HFFc6 (cell line): ENCODE data around the gene USP2. TPM values are rescaled to one million over a fixed set of nuclear protein-coding genes. Genes with fewer than 3 reads are reported as not detected.

Source experiments
- DNase-seq: peaks from one replicate; pipeline ENCODE4 v3.0.0-alpha.2; 2018
- H3K27ac Mint-ChIP-seq: 2 replicates; pipeline ENCODE4 v1.8.0; 2020; ENCODE audit warnings: mild to moderate bottlenecking, mixed read lengths
- H3K27me3 Mint-ChIP-seq: 2 replicates; pipeline ENCODE4 v1.8.0; 2021; ENCODE audit warnings: mild to moderate bottlenecking, moderate library complexity, mixed read lengths; ENCODE audit not compliant: insufficient read depth
- H3K36me3 Mint-ChIP-seq: 2 replicates; pipeline ENCODE4 v1.8.0; 2021; ENCODE audit warnings: low read depth, mixed read lengths
- H3K4me1 Mint-ChIP-seq: 2 replicates; pipeline ENCODE4 v1.8.0; 2020; ENCODE audit warnings: low read depth, mixed read lengths
- H3K4me3 Mint-ChIP-seq: 2 replicates; pipeline ENCODE4 v1.8.0; 2020; ENCODE audit warnings: mild to moderate bottlenecking, moderate library complexity, mixed read lengths
- H3K9me3 Mint-ChIP-seq: 2 replicates; pipeline ENCODE4 v1.8.0; 2020; ENCODE audit warnings: mild to moderate bottlenecking, mixed read lengths
- total RNA-seq, 6 experiments: library from RNA; stranded (reverse); fragmentation: NEBNext Ultra II Directional; extraction: Animal tissue kit (Norgen Biotek cat#: 25700); gene quantifications; 2 replicates in 1 of 6; 3 replicates in 5 of 6; pipeline ENCODE4 v1.2.3, GENCODE V29; 2021
- TF ChIP-seq, protein P1 (sequence below): fragments of 200-600 bp; sonication (generic); IDR thresholded peaks from 2 replicates; pipeline ENCODE4 v1.5.0; 2021; ENCODE audit warnings: antibody characterized with exemption, mild to moderate bottlenecking

Gene USP2
- total RNA-seq, 6 experiments from 2014 or later: 0.32 to 0.71 (median 0.49) TPM

DNA sequence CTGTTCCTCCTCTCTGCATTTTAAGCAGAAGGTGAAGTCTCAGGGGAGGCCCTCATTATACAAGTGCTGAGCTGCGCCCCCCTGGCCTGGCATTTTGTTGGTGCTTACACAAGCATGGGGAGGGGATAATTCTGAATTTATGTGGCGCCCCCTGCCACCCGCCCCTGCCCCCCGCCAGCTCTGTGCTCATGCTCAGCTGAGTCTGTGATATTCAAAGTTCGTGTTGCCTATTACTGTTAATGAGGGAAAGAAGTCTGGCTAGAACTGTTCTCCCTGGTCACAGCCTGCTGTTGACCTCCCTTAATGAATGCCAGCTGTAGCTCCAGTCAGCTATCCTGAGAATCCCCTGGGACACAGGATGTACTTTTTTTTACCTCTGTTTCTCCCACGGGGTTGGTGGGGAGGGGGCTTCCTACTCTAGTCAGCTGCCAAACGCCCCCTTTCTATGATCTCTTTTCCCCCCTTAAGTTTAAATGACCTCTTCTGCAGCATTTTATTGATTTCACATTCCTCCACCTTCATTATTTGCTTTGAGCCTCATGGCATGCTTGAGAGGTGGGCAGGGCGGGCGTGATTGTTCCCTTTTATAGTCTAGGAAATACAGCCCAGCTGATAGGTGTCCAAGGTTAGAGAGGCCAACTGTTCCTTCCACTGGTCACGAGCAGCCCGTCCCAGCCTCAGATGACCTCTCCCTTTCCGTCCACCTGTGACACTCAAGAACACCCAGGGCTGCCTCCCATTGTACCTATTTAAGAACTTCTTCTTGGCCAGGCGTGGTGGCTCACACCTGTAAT is 12.2 kb downstream of the USP2 start:
- no peak for DNase-seq
- peaks cover 27% of the 10 kb centered on the region for H3K4me1 Mint-ChIP-seq

DNA sequence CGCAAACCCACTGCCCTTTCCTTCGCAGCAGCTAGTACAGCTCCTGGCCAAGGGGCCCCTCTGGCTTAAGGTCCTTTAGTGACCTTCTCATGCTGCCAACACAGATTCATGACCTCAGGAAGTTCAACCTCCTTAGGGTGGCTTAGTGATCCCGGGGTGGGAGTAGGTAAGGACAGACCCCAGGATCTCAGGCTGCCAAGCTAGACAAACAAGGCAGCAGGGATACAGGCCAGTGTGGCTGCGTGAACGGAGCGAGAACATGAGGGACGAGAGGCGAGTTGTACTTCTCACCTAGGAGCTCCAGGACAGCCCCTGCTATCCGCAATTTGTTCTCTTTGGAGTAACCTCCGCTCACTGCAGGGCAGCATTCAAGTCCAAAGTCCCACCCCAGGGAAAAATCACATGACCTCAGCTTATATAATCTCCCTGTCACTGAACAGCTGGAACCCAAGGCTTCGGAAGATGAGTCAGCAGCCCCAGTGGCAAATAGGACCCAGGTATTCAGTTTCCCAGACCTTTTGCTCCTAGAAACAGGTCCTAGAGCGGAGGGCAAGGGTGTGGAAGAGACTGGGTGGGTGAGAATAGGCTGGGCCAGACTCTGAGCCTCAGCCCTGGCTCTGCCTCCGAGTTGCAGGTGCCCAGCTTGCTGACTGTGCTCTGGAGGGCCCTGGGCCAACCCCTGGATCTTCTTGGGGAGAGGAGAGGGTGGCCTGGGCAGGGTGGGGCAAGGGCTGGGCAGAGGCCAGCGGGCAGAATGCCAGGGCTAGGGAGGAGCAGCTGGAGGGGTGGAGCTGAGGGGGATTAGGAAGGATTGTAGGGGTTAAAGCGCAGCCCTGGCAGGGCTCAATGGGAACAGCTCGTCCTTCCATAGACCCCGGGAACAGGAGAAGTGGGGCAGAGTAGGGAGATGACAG is 13.1 kb downstream of the USP2 start:
- no peaks in the 10 kb centered on the region; the same call in 1 of the 2 replicates for H3K36me3 Mint-ChIP-seq
- TF ChIP-seq, protein P1, sequence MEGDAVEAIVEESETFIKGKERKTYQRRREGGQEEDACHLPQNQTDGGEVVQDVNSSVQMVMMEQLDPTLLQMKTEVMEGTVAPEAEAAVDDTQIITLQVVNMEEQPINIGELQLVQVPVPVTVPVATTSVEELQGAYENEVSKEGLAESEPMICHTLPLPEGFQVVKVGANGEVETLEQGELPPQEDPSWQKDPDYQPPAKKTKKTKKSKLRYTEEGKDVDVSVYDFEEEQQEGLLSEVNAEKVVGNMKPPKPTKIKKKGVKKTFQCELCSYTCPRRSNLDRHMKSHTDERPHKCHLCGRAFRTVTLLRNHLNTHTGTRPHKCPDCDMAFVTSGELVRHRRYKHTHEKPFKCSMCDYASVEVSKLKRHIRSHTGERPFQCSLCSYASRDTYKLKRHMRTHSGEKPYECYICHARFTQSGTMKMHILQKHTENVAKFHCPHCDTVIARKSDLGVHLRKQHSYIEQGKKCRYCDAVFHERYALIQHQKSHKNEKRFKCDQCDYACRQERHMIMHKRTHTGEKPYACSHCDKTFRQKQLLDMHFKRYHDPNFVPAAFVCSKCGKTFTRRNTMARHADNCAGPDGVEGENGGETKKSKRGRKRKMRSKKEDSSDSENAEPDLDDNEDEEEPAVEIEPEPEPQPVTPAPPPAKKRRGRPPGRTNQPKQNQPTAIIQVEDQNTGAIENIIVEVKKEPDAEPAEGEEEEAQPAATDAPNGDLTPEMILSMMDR: no peak
- peaks cover 24% of the 10 kb centered on the region for H3K4me1 Mint-ChIP-seq
- H3K27ac Mint-ChIP-seq: no peak overlapping the region
- no peak for DNase-seq
- H3K27me3 Mint-ChIP-seq: peaks cover 4% of the 10 kb centered on the region
- no peaks in the 10 kb centered on the region for H3K9me3 Mint-ChIP-seq
- no peak overlapping the region for H3K4me3 Mint-ChIP-seq

More for the DNA sequence above, 12.2 kb downstream of the USP2 start:
- peaks cover 4% of the 10 kb centered on the region for H3K27me3 Mint-ChIP-seq
- H3K9me3 Mint-ChIP-seq: no peaks in the 10 kb centered on the region
- no peak overlapping the region for H3K27ac Mint-ChIP-seq
- H3K4me3 Mint-ChIP-seq: no peak overlapping the region
- TF ChIP-seq, protein P1: no peak; the same call in 1 of the 2 replicates
- no peaks in the 10 kb centered on the region; the same call in 1 of the 2 replicates for H3K36me3 Mint-ChIP-seq

GRCh38 chr11:119367661-119368120 is 13.8 kb downstream of the USP2 start:
- TF ChIP-seq, protein P1: no peak
- no peak overlapping the region for H3K27ac Mint-ChIP-seq
- H3K27me3 Mint-ChIP-seq: peaks cover 5% of the 10 kb centered on the region
- peaks cover 25% of the 10 kb centered on the region for H3K4me1 Mint-ChIP-seq
- H3K4me3 Mint-ChIP-seq: no peak overlapping the region
- no peak for DNase-seq
- no peaks in the 10 kb centered on the region for H3K9me3 Mint-ChIP-seq
- H3K36me3 Mint-ChIP-seq: no peaks in the 10 kb centered on the region; the same call in 1 of the 2 replicates

DNA sequence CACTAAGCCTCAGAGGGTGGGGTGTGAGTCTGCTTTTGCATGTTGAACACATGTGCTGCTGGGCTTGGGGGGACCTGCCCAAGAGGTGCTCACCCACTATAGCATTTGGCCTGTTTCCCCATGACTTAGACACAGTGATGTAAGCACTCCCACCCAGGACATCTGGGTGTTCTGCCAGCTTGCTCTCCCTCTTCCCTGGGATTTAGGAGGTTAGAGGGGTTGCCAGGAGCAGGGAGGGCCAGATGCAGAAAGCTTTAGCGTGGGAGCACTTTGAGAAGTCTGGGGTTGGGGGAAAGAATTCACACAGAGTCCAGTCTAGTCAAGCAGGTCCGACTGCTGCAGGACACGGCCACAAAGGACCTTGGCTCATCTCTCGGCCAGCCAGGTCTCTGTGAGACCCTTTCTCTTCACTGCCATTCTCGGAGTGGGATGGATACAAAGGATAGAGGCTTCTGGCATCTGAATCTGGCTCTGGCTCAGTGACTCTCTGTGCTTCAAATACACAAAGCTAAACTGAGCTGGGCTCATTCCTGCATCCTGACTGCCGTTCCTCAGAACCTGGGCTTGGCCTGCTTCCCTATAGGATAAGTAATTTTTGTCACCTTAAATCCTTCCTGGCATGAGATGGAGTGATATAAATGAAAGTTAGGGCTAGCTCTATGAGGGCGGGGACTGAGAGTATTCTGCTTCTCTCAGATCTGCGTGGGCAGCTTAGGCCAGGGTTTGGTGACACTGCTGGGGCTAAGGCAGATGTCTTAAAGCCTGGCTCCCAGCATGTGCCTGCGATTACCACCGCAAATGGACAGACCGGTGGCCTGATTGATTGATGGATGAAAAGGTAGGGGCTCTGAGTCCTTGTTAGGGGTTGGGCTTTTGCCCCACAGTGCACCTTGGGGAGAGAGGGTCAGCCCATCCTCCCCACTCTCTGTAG is 14.5 kb downstream of the USP2 start:
- Mint-ChIP-seq H3K27me3 (peaks cover 8% of the 10 kb centered on the region), H3K27ac (no peak overlapping the region), H3K4me3 (no peak overlapping the region), H3K4me1 (peaks cover 32% of the 10 kb centered on the region), H3K36me3 (no peaks in the 10 kb centered on the region; the same call in 1 of the 2 replicates), H3K9me3 (no peaks in the 10 kb centered on the region)
- DNase-seq: no peak
- TF ChIP-seq, protein P1: no peak
